Thymus (tissue), 11 donors: ENCODE data around the gene PDZK1IP1. TPM values are rescaled to one million over a fixed set of nuclear protein-coding genes. Genes with fewer than 3 reads are reported as not detected.
"Not testable (repeated sequence)": the region's sequence is repeated elsewhere in the genome, so short reads cannot be mapped to it uniquely, and the experiment has no call there.

Experiments used
- DNase-seq, 9 donors: peaks; one replicate each; pipeline ENCODE4 v3.0.0-alpha.2; 2013; ENCODE audit warnings: low spot score in 9 of 9, low read depth in 6 of 9, missing footprints in 1 of 9
- H3K27ac ChIP-seq, 2 donors: one replicate each; pipeline ENCODE4 v1.5.1; 2013; ENCODE audit warnings: control low read depth in 1 of 2, low read depth in 1 of 2, low read length in 1 of 2, mild to moderate bottlenecking in 1 of 2, moderate library complexity in 1 of 2
- H3K27me3 ChIP-seq, 2 donors: one replicate each; pipeline ENCODE4 v1.5.1; 2013; ENCODE audit warnings: low read length in 1 of 2; ENCODE audit not compliant: control insufficient read depth in 2 of 2, insufficient read depth in 1 of 2
- H3K36me3 ChIP-seq, 2 donors: one replicate each; pipeline ENCODE4 v1.5.1; 2013; ENCODE audit warnings: low read length in 1 of 2, mild to moderate bottlenecking in 1 of 2, moderate library complexity in 1 of 2; ENCODE audit not compliant: control insufficient read depth in 2 of 2, insufficient read depth in 2 of 2
- H3K4me1 ChIP-seq, 2 donors: one replicate each; pipeline ENCODE4 v1.5.1; 2013; ENCODE audit warnings: low read length in 2 of 2; ENCODE audit not compliant: control insufficient read depth in 2 of 2, insufficient read depth in 2 of 2
- H3K4me3 ChIP-seq, 2 donors: one replicate each; pipeline ENCODE4 v1.5.1; 2013; ENCODE audit warnings: low read length in 2 of 2, control low read depth in 1 of 2, mild to moderate bottlenecking in 1 of 2
- H3K9me3 ChIP-seq, 2 donors: one replicate each; pipeline ENCODE4 v1.5.1; 2013; ENCODE audit warnings: low read length in 1 of 2, mild to moderate bottlenecking in 1 of 2; ENCODE audit not compliant: control insufficient read depth in 2 of 2, insufficient read depth in 1 of 2
- WGBS: extraction: QIAGEN DNeasy Blood & Tissue Kit; methylation state at CpG from one replicate; pipeline ENCODE4 v1.1.7; 2013; 5-methylcytosine and 5-hydroxymethylcytosine counted together
- polyA plus RNA-seq: library from polyadenylated mRNA; stranded (reverse); fragments of 200-250 nt; gene quantifications from one replicate; pipeline ENCODE4 v1.2.3, GENCODE V29; 2013
- total RNA-seq: library from RNA; stranded (reverse); fragments of 120-200 nt; gene quantifications from one replicate; pipeline ENCODE4 v1.2.4, GENCODE V29; 2013
- donor health status: healthy.

The PDZK1IP1 gene
- total and polyA plus RNA-seq, 2 donors, result 1.1 to 16.4 TPM

- Histone ChIP-seq H3K27ac (no peak overlapping the region), H3K4me3 (no peak overlapping the region), H3K9me3 (no peaks in the 10 kb centered on the region), H3K36me3 (no peaks in the 10 kb centered on the region), H3K27me3 (no peaks in the 10 kb centered on the region), H3K4me1 (no peaks in the 10 kb centered on the region)
- DNase-seq, result no peak
- 92% methylated on average over 5 of the region's 5 CpGs for WGBS
Observed at GRCh38 chr1:47161298-47162040, 28.4 kb downstream of the PDZK1IP1 start.

GRCh38 chr1:47160716-47161115 lies 29.1 kb downstream of the PDZK1IP1 start:
- H3K27ac ChIP-seq, result no peak overlapping the region
- H3K4me1 ChIP-seq, result no peaks in the 10 kb centered on the region
- no peak overlapping the region for H3K4me3 ChIP-seq
- H3K9me3 ChIP-seq, result no peaks in the 10 kb centered on the region
- H3K36me3 ChIP-seq, result no peaks in the 10 kb centered on the region
- no peak for DNase-seq
- no peaks in the 10 kb centered on the region for H3K27me3 ChIP-seq

- not testable (repeated sequence) for H3K4me3 ChIP-seq, H3K27me3 ChIP-seq, H3K4me1 ChIP-seq, H3K9me3 ChIP-seq, H3K36me3 ChIP-seq, DNase-seq, H3K27ac ChIP-seq
- 82% methylated on average over 3 of the region's 3 CpGs for WGBS
Observed at GRCh38 chr1:47157957-47158356, 31.9 kb downstream of the PDZK1IP1 start.

GRCh38 chr1:47156457-47156856 lies 33.4 kb downstream of the PDZK1IP1 start:
- H3K27me3 ChIP-seq, H3K4me3 ChIP-seq, H3K36me3 ChIP-seq, H3K9me3 ChIP-seq, H3K4me1 ChIP-seq, H3K27ac ChIP-seq, DNase-seq: not testable (repeated sequence)

- H3K27ac ChIP-seq, H3K36me3 ChIP-seq, H3K4me3 ChIP-seq, H3K9me3 ChIP-seq, H3K27me3 ChIP-seq, DNase-seq, H3K4me1 ChIP-seq: not testable (repeated sequence)
- WGBS, result 68% methylated on average over 9 of the region's 9 CpGs
Observed at GRCh38 chr1:47149162-47149561, 40.7 kb downstream of the PDZK1IP1 start.

- no peaks in the 10 kb centered on the region for H3K27me3 ChIP-seq
- H3K4me3 ChIP-seq, result no peak overlapping the region
- H3K4me1 ChIP-seq, result no peaks in the 10 kb centered on the region
- no peak overlapping the region for H3K27ac ChIP-seq
- no peaks in the 10 kb centered on the region for H3K36me3 ChIP-seq
- no peaks in the 10 kb centered on the region for H3K9me3 ChIP-seq
- no peak for DNase-seq
- WGBS, result 74% methylated on average over 6 of the region's 6 CpGs
Observed at GRCh38 chr1:47147047-47147785, 42.6 kb downstream of the PDZK1IP1 start.

GRCh38 chr1:47146495-47146894 lies 43.3 kb downstream of the PDZK1IP1 start:
- not testable (repeated sequence) for DNase-seq, H3K27me3 ChIP-seq, H3K9me3 ChIP-seq, H3K36me3 ChIP-seq, H3K27ac ChIP-seq, H3K4me3 ChIP-seq, H3K4me1 ChIP-seq
- WGBS, result 40% methylated on average over 1 of the region's 1 CpG

- H3K4me3 ChIP-seq, DNase-seq, H3K4me1 ChIP-seq, H3K9me3 ChIP-seq, H3K27ac ChIP-seq, H3K36me3 ChIP-seq, H3K27me3 ChIP-seq: not testable (repeated sequence)
- 77% methylated on average over 6 of the region's 6 CpGs for WGBS
Observed at GRCh38 chr1:47143654-47144053, 46.2 kb downstream of the PDZK1IP1 start.

- not testable (repeated sequence) for H3K9me3 ChIP-seq, H3K4me3 ChIP-seq, H3K4me1 ChIP-seq, H3K36me3 ChIP-seq, H3K27ac ChIP-seq, DNase-seq, H3K27me3 ChIP-seq
- WGBS, result 87% methylated on average over 3 of the region's 3 CpGs
Observed at GRCh38 chr1:47140358-47140757, 49.5 kb downstream of the PDZK1IP1 start.
